Measurements from ENCODE around the gene TES. TPM values are rescaled to one million over a fixed set of nuclear protein-coding genes. Genes with fewer than 3 reads are reported as not detected.

TES gene
- total RNA-seq, 2 experiments from 2014 or later: 84.8 to 97.5 TPM

- no peak for ATAC-seq
- H3K9me3 Mint-ChIP-seq (ENCODE audit: low read depth): no peaks in the 10 kb centered on the region
- H3K4me3 Mint-ChIP-seq: no peak overlapping the region
- H3K27ac Mint-ChIP-seq: peak overlapping the region; percentile 75
- POLR2A ChIA-PET: interaction anchor here (0.6 to 1.1 kb wide), 2 partner anchors 47 to 51 kb away, joined by 3 read pairs; no protein-coding TSS in a partner anchor
- no peaks in the 10 kb centered on the region for H3K27me3 Mint-ChIP-seq
- H3K4me1 Mint-ChIP-seq: peaks cover 81% of the 10 kb centered on the region
- intact Hi-C loops (cut with DNase I, micrococcal nuclease): no loop called here
- peaks cover 4% of the 10 kb centered on the region for H3K36me3 Mint-ChIP-seq (ENCODE audit: low read depth)
- CTCF ChIA-PET: interaction anchor here (0.6 to 15.7 kb wide), 9 partner anchors 8 to 433 kb away, joined by 3 to 293 read pairs (median 6); partner anchors contain the start of gene TES
- DNase-seq: no peak
These were observed 21.2 kb downstream of the TES start for GRCh38 chr7:116231543-116231942.

- intact Hi-C loops (cut with DNase I, micrococcal nuclease): loop anchor here (1.0 kb wide), 1 partner anchor 21 kb away; no protein-coding TSS in a partner anchor
- Mint-ChIP-seq H3K27ac (peak overlapping the region; percentile 75), H3K9me3 (ENCODE audit: low read depth) (no peaks in the 10 kb centered on the region), H3K36me3 (ENCODE audit: low read depth) (peaks cover 4% of the 10 kb centered on the region), H3K27me3 (no peaks in the 10 kb centered on the region), H3K4me1 (peaks cover 82% of the 10 kb centered on the region), H3K4me3 (no peak overlapping the region)
- no peak for DNase-seq
- ATAC-seq: no peak
- CTCF ChIA-PET: interaction anchor here (0.6 to 15.7 kb wide), 13 partner anchors 8 to 776 kb away, joined by 3 to 293 read pairs (median 5); partner anchors contain the start of gene TES
- POLR2A ChIA-PET: interaction anchor here (1.1 kb wide), 1 partner anchor 20 kb away, joined by 3 read pairs; no protein-coding TSS in a partner anchor
These were observed 21.6 kb downstream of the TES start for GRCh38 chr7:116231949-116232348.

GRCh38 chr7:116232350-116232749, 22.0 kb downstream of the TES start:
- ChIA-PET POLR2A (interaction anchor here (1.1 kb wide), 1 partner anchor 21 kb away, joined by 3 read pairs; no protein-coding TSS in a partner anchor), CTCF (interaction anchor here (0.6 to 15.7 kb wide), 11 partner anchors 8 to 776 kb away, joined by 3 to 293 read pairs (median 5); partner anchors contain the start of gene TES)
- Mint-ChIP-seq H3K27me3 (no peaks in the 10 kb centered on the region), H3K36me3 (ENCODE audit: low read depth) (peaks cover 6% of the 10 kb centered on the region), H3K4me1 (peaks cover 82% of the 10 kb centered on the region), H3K27ac (peak overlapping the region; percentile 75), H3K9me3 (ENCODE audit: low read depth) (no peaks in the 10 kb centered on the region), H3K4me3 (no peak overlapping the region)
- DNase-seq: no peak
- peak; percentile 30 for ATAC-seq
- intact Hi-C loops (cut with DNase I, micrococcal nuclease): loop anchor here (1.0 kb wide), 1 partner anchor 21 kb away; no protein-coding TSS in a partner anchor

- no peaks in the 10 kb centered on the region for H3K27me3 Mint-ChIP-seq
- ChIA-PET POLR2A (interaction anchor here (0.7 to 1.1 kb wide), 2 partner anchors 17 to 21 kb away, joined by 3 read pairs; no protein-coding TSS in a partner anchor), CTCF (interaction anchor here (0.7 to 15.7 kb wide), 10 partner anchors 7 to 775 kb away, joined by 3 to 293 read pairs (median 5); partner anchors contain the start of gene TES)
- no peaks in the 10 kb centered on the region for H3K9me3 Mint-ChIP-seq (ENCODE audit: low read depth)
- H3K4me1 Mint-ChIP-seq: peaks cover 82% of the 10 kb centered on the region
- intact Hi-C loops (cut with DNase I, micrococcal nuclease): loop anchor here (1.0 kb wide), 1 partner anchor 22 kb away; no protein-coding TSS in a partner anchor
- DNase-seq (no peak), ATAC-seq (no peak)
- peak overlapping the region; percentile 31 for H3K27ac Mint-ChIP-seq
- no peak overlapping the region for H3K4me3 Mint-ChIP-seq
- peaks cover 12% of the 10 kb centered on the region for H3K36me3 Mint-ChIP-seq (ENCODE audit: low read depth)
These were observed 22.6 kb downstream of the TES start for GRCh38 chr7:116232920-116233319.

- H3K27ac Mint-ChIP-seq: no peak overlapping the region
- H3K4me1 Mint-ChIP-seq: peaks cover 79% of the 10 kb centered on the region
- H3K9me3 Mint-ChIP-seq (ENCODE audit: low read depth): no peaks in the 10 kb centered on the region
- H3K27me3 Mint-ChIP-seq: no peaks in the 10 kb centered on the region
- intact Hi-C loops (cut with DNase I, micrococcal nuclease): loop anchor here (2.0 to 5.0 kb wide), 2 partner anchors 62 to 353 kb away; no protein-coding TSS in a partner anchor
- ChIA-PET CTCF (interaction anchor here (1.6 to 15.7 kb wide), 13 partner anchors 9 to 357 kb away, joined by 7 to 293 read pairs (median 15); partner anchors contain the start of gene TES), POLR2A (no interaction called here)
- DNase-seq (no peak), ATAC-seq (peak; percentile 14)
- peaks cover 17% of the 10 kb centered on the region for H3K36me3 Mint-ChIP-seq (ENCODE audit: low read depth)
- no peak overlapping the region for H3K4me3 Mint-ChIP-seq
These were observed 24.3 kb downstream of the TES start for GRCh38 chr7:116234517-116235200.

GRCh38 chr7:116235380-116235779, 25.0 kb downstream of the TES start:
- peak; percentile 21 for ATAC-seq
- no peak overlapping the region for H3K27ac Mint-ChIP-seq

GRCh38 chr7:116236020-116236630, 25.8 kb downstream of the TES start:
- H3K9me3 Mint-ChIP-seq (ENCODE audit: low read depth): no peaks in the 10 kb centered on the region
- ATAC-seq (no peak), DNase-seq (peak; percentile 66)
- H3K4me3 Mint-ChIP-seq: no peak overlapping the region
- H3K27ac Mint-ChIP-seq: no peak overlapping the region
- H3K4me1 Mint-ChIP-seq: peaks cover 70% of the 10 kb centered on the region
- CTCF ChIA-PET: interaction anchor here (0.7 to 15.7 kb wide), 34 partner anchors 9 to 355 kb away, joined by 3 to 293 read pairs (median 6); partner anchors contain the start of gene TES
- no peaks in the 10 kb centered on the region for H3K27me3 Mint-ChIP-seq
- peaks cover 20% of the 10 kb centered on the region for H3K36me3 Mint-ChIP-seq (ENCODE audit: low read depth)
- intact Hi-C loops (cut with DNase I, micrococcal nuclease): loop anchor here (1.0 to 5.0 kb wide), 3 partner anchors 56 to 351 kb away; no protein-coding TSS in a partner anchor
- POLR2A ChIA-PET: interaction anchor here (0.9 kb wide), 2 partner anchors 25 to 66 kb away, joined by 3 to 4 read pairs; no protein-coding TSS in a partner anchor

More at GRCh38 chr7:116235380-116235779, 25.0 kb downstream of the TES start:
- peaks cover 74% of the 10 kb centered on the region for H3K4me1 Mint-ChIP-seq
- DNase-seq: no peak
- H3K4me3 Mint-ChIP-seq: no peak overlapping the region
- POLR2A ChIA-PET: interaction anchor here (0.9 kb wide), 1 partner anchor 25 kb away, joined by 4 read pairs; no protein-coding TSS in a partner anchor
- no peaks in the 10 kb centered on the region for H3K27me3 Mint-ChIP-seq
- CTCF ChIA-PET: interaction anchor here (0.7 to 15.7 kb wide), 25 partner anchors 10 to 356 kb away, joined by 3 to 293 read pairs (median 10); partner anchors contain the start of gene TES
- intact Hi-C loops (cut with DNase I, micrococcal nuclease): loop anchor here (2.0 to 5.0 kb wide), 2 partner anchors 63 to 352 kb away; no protein-coding TSS in a partner anchor
- peaks cover 19% of the 10 kb centered on the region for H3K36me3 Mint-ChIP-seq (ENCODE audit: low read depth)
- H3K9me3 Mint-ChIP-seq (ENCODE audit: low read depth): no peaks in the 10 kb centered on the region

- Mint-ChIP-seq H3K27me3 (no peaks in the 10 kb centered on the region), H3K36me3 (ENCODE audit: low read depth) (peaks cover 29% of the 10 kb centered on the region), H3K9me3 (ENCODE audit: low read depth) (no peaks in the 10 kb centered on the region), H3K4me3 (no peak overlapping the region), H3K4me1 (peaks cover 54% of the 10 kb centered on the region), H3K27ac (no peak overlapping the region)
- intact Hi-C loops (cut with DNase I, micrococcal nuclease): loop anchor here in 1 of 2 experiments (5.0 kb wide), 1 partner anchor 348 kb away; no protein-coding TSS in a partner anchor
- ChIA-PET CTCF (interaction anchor here (1.1 to 15.7 kb wide), 5 partner anchors 8 to 69 kb away, joined by 3 to 293 read pairs (median 13); partner anchors contain the start of gene TES), POLR2A (no interaction called here)
- no peak for ATAC-seq
- no peak for DNase-seq
These were observed 28.7 kb downstream of the TES start for GRCh38 chr7:116239020-116239419.

- DNase-seq (no peak), ATAC-seq (no peak)
- intact Hi-C loops (cut with DNase I, micrococcal nuclease): loop anchor here in 1 of 2 experiments (5.0 kb wide), 1 partner anchor 348 kb away; no protein-coding TSS in a partner anchor
- Mint-ChIP-seq H3K27me3 (no peaks in the 10 kb centered on the region), H3K36me3 (ENCODE audit: low read depth) (peaks cover 33% of the 10 kb centered on the region), H3K27ac (no peak overlapping the region), H3K4me3 (no peak overlapping the region), H3K9me3 (ENCODE audit: low read depth) (no peaks in the 10 kb centered on the region), H3K4me1 (peaks cover 51% of the 10 kb centered on the region)
- ChIA-PET CTCF (interaction anchor here (1.0 to 15.7 kb wide), 6 partner anchors 9 to 349 kb away, joined by 3 to 293 read pairs (median 12); partner anchors contain the start of gene TES), POLR2A (no interaction called here)
These were observed 29.1 kb downstream of the TES start for GRCh38 chr7:116239434-116239833.

- ATAC-seq (no peak), DNase-seq (no peak)
- Mint-ChIP-seq H3K4me3 (no peak overlapping the region), H3K9me3 (ENCODE audit: low read depth) (peaks cover 1% of the 10 kb centered on the region), H3K36me3 (ENCODE audit: low read depth) (peaks cover 41% of the 10 kb centered on the region), H3K4me1 (peaks cover 49% of the 10 kb centered on the region), H3K27ac (no peak overlapping the region), H3K27me3 (no peaks in the 10 kb centered on the region)
- intact Hi-C loops (cut with DNase I, micrococcal nuclease): no loop called here
- ChIA-PET POLR2A (no interaction called here), CTCF (interaction anchor here (0.9 to 15.7 kb wide), 7 partner anchors 7 to 357 kb away, joined by 3 to 293 read pairs (median 4); no protein-coding TSS in a partner anchor)
These were observed 29.8 kb downstream of the TES start for GRCh38 chr7:116240024-116240668.

Measured in activated CD4-positive, alpha-beta T cell treated with anti-CD3 and anti-CD28 coated beads for 36 hours (primary cell).